Measurements from ENCODE around the gene BLCAP.
"Not testable (repeated sequence)": the region's sequence is repeated elsewhere in the genome, so short reads cannot be mapped to it uniquely, and the experiment has no call there.

BLCAP gene

GRCh38 chr20:37527638-37528445 is at the start of gene BLCAP:
Gene BLCAP (minus strand): TSS chr20:37527876. CDS start chr20:37519174, 8,702 bp downstream.
- peak; percentile 84 to 85 for DNase-seq (ENCODE audit: low read depth in 2 of 2, low spot score in 1 of 2)

DNA sequence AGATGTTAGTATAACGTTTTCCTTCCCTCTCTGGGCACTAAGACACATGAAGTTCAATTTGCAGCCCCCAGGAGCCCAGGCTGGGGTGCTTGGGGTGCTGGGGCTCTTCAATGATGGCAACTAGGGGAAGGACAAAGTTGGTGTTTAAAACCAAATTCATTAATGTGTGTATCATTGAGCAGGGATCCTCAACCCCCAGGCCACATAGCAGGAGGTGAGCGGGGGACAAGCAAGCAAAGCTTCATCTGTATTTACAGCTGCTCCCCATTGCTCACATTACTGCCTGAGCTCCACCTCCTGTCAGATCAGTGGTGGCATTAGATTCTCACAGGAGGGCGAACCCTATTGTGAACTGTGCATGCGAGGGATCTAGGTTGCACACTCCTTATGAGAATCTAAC is 49.8 kb upstream of the BLCAP start:
- DNase-seq (ENCODE audit: low read depth in 2 of 2, low spot score in 1 of 2) = not testable (repeated sequence)

DNA sequence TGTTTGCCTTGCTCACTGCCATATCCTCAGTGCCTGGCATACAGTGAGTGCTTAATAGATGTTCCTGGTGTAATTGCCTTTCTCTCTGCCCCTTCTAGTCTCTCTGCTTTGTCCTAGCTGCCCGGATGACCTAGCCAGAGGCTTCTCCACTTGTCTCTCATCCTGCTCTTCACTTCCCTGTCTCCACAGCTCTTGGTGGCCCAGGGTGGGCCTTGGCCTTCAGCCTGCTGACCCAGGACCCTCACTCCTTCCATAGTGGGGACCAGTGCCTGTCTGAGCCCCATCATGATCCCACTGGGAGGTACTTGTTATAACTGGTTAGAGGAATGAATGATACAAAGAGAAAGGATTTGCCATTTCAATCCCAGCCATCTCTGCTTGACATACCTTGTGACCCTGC is 49.2 kb upstream of the BLCAP start:
- DNase-seq (ENCODE audit: low read depth in 2 of 2, low spot score in 1 of 2) = no peak

DNA sequence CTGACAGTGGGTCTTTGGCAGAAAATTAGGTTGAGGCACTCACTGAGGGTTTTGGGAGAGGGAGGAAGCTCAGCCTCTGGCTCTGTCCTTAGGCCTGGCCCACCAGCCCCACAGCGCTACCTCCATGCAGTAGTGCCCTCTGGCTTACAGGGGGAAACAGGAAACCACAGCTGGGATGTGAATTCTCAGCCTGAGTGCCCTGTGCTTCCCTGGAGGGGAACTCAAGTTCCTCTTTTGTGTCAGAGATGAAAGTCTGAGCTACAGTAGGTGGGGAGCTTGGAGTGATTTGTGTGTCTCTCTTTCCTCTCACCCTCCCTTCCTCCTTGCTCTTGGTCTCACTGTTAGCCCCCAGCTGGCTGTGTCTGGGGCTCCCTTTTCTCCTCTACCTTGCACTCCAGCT is 48.2 kb upstream of the BLCAP start:
- no peak for DNase-seq (ENCODE audit: low read depth in 2 of 2, low spot score in 1 of 2)

DNA sequence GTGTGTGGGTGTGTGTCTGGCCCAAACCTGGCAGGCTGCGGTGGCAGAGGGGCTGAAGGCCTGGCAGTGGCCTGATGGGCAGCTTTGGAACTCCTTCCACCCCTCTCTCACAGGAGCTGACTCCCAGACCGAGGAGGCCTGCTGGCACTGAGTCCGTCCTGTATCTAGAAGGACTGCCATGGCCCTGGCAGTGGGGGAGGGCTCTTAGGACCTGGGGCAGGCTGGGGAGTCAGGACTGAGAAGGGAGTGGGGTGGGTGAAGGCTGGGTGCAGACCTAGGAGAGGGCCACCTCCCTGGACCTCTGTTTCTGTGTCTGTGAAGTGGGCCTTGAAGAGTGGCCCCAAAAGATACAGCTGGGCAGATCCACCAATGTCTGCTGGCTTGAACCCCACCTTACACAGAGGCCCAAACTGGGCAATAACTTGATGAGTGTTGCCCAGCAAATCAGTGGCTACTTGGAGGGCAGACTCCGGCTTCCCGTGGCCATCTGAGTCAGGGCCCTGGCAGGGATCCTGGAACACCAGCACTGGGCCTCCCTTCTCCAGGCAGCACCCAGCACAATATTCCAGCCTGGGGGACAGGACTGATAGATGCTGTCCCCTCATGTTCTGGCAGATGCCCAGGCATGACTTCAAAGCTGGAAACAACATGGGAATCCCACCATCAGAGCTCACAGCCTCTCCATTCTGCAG is 46.7 kb upstream of the BLCAP start:
- DNase-seq (ENCODE audit: low read depth in 2 of 2, low spot score in 1 of 2) = no peak

DNA sequence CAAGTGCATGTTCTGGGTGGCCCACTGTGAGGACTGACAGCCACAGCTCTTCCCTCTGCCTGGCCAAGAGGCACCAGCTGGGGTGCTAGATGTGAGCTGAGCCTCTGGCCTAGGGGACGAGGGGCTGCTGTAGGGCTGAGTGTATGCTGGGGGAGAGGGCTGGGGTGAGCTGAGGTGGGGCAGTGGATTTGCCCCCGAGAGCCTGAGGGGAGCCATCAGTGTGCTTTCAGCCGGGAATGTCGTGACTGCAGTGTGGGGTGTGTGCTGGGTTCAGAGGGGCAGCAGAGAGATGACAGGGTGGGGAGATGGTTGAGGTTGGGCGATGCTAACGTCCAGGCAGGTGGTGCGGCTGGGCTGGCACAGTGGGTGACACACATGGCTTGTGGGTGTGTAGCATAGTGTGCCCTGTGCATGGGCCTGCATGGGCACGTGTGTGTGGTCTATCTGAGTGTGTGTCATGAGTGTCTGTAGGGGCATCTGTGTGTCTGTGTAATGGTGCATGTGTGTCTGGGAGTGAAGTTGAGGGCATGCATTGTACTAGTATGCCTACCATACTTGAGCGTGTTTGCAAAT is 46.0 kb upstream of the BLCAP start:
- DNase-seq (ENCODE audit: low read depth in 2 of 2, low spot score in 1 of 2) = no peak

DNA sequence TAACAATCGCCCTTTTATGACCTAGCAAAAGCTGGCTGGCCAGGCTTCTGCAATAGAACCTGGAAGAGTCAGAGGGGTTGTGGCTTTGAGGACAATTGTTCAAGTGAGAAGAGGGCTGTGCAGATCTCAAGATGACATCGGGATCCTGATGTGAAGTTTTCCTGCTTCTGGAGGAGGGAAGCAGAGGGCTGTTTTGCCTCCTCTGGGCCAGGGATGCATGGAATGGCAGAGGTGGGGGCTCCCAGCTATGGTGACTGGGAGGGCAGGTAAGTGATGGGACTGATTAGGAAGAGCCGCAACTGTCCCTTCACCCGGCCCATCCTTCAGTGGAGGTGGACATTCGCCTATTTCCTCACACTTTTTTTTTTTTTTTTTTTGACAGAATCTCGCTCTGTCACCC is 43.4 kb upstream of the BLCAP start:
- no peak for DNase-seq (ENCODE audit: low read depth in 2 of 2, low spot score in 1 of 2)

DNA sequence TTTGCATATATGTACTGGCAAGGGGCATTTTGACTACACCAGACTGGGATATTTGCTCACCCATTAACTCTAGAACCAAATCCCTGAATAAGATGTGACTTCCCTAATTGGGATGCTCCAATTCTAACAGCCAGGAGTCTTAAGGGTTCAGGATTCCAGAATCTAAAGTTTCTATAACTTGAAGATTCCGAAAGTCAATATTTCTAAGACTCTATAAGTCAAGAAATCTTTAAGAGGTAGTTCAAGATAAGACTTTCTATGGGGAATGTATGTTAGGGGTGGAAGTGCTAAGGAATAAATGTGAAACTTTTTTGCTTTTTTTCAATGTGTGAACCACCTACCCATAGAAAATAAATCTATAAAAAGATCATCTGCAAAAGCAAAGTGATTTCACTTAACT is 42.7 kb upstream of the BLCAP start:
- DNase-seq (ENCODE audit: low read depth in 2 of 2, low spot score in 1 of 2) = no peak

- no peak for DNase-seq (ENCODE audit: low read depth in 2 of 2, low spot score in 1 of 2)
Observed at GRCh38 chr20:37567671-37568588, 40.3 kb upstream of the BLCAP start.

DNA sequence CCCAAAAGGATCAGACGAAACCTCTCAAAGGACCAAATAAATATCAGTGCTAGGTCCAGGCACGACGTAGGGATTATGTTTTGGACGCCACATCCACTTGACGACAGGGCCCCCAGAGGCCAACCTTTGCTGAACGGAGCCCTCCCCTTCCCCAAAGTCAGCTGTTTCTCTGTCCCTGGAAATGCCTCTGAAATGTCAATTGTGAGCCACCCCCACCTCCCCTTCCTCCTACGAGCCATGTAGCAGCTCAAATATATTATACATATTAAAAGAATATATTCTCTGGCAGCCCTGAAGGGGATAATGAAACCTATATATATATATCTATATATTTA is 39.6 kb upstream of the BLCAP start:
- no peak for DNase-seq (ENCODE audit: low read depth in 2 of 2, low spot score in 1 of 2)

DNA sequence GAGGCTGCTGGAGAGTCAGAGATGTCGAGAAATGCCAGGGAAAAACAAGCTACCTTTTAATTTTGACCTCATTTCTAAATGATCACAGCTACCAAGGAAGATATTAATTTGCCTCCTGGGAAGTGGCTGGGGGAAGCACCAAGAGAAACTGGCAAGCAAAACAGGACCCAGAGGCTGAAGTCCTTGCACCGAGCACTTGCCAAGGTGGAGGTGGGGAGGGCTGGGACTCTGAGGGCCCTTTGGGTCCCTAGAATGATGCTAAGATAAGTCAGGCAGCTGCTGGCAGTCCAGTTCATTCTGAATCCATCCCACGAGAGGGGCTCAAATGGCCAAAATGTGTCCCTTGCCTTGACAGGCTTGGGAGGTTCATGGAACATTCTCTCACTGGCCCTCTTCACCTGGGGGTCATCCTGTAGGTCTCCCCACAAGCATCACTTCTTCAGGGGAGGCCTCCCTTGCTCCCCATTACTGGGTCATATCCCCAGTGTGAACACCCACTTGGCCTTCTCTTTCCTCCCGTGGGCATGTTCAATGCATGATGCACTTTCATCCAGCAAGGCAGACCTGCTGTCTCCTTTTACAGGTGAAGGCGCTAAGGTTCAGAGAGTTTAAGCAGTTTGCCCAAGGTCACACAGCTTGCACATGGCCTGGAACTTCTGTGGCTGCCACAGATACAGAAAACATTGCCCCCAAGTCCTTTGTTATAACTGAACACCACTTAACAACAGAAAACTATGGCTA is 39.1 kb upstream of the BLCAP start:
- DNase-seq (ENCODE audit: low read depth in 2 of 2, low spot score in 1 of 2) = no peak

- DNase-seq (ENCODE audit: low read depth in 2 of 2, low spot score in 1 of 2) = no peak
Observed at GRCh38 chr20:37565134-37565811, 37.6 kb upstream of the BLCAP start.

DNA sequence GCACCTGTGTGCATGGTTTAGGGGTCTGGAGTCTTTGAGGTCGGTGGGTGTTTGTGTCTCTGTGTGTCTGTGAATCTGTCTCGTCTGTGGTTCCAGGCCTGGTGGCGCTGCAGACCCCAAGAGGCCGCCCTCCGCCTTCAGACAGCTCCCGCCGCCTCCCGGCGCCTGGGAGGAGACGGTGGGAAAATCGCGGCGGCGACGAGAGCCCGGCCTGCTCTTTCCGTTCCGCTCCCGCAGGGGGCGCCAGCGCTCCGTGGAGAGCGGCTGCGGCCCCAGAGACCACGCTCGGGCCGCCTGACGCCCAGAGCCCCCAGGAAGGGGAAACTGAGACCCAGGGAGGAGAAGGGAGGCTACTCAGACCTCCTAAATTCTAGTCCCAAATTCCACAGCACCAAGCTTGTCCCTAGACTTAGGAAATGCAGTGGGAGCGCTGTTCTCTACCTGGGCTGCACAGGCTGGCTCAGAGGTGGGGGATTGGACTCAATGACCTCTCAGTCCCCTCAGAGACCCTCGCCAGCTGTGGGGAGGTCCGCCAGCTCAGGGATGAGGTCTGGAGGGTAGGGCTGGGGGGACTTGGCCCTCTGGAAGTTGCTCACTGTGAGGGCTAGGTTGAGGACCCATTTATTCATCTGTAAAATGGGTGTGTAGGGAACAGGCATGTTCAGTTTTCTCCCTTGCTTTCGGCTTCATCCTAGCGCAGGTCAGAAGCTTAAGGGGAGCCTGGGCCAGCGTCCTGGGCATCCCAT is 36.9 kb upstream of the BLCAP start:
- no peak for DNase-seq (ENCODE audit: low read depth in 2 of 2, low spot score in 1 of 2)

GRCh38 chr20:37564016-37564387 is 36.3 kb upstream of the BLCAP start:
- no peak for DNase-seq (ENCODE audit: low read depth in 2 of 2, low spot score in 1 of 2)

DNA sequence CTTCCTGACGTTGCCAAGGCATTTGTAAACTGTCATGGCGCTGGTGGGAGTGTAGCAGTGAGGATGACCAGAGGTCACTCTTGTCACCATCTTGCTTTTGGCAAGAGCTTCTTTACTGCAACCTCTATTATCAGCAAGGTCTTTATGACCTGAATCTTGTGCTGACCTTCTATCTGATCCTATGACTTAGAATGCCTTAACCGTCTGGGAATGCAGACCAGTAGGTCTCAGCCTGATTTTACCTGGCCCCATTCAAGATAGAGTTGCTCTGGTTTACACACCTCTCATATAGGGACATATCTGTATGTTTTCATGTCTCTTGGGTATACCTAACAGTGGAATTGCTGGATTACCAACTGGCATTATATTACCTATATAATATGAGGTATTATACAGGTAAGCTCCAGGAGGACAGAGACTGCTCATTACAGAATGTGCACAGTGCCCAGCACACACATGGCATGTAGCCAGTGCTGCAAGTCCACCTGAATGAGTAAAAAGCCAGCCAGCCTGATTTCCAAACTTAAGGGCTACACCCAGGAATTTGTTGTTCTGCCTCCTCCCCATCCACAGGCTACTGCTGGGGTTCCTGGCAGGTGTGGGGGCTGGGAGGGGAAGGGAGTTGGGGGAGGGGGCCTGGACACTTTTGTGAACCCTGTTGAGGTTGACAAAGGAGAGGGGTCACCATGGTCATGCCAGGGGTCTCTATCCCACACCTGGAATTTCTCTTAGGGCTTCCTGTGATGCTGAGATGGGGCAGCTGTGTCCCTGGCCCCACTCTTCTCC is 35.2 kb upstream of the BLCAP start:
- DNase-seq (ENCODE audit: low read depth in 2 of 2, low spot score in 1 of 2) = no peak

DNA sequence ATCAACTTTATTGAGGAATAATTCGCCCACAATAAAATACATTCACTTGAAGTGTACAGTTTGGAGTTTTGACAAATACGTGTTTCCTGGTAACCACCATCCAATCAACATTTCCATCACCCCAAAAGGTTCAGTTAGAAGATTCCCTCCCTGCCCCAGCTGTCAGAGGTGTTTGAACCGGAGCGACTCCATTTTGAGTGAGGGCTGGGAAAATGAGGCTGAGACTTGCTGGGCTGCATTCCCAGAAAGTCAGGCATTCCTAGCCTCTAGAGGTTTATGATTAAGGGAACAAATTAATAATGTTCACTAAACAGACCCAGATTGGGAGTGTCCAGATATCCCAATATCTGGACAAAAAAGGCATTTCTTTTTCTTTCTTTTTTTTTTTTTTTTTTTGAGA is 33.0 kb upstream of the BLCAP start:
- no peak for DNase-seq (ENCODE audit: low read depth in 2 of 2, low spot score in 1 of 2)

GRCh38 chr20:37559312-37560027 is 31.8 kb upstream of the BLCAP start:
- no peak for DNase-seq (ENCODE audit: low read depth in 2 of 2, low spot score in 1 of 2)

DNA sequence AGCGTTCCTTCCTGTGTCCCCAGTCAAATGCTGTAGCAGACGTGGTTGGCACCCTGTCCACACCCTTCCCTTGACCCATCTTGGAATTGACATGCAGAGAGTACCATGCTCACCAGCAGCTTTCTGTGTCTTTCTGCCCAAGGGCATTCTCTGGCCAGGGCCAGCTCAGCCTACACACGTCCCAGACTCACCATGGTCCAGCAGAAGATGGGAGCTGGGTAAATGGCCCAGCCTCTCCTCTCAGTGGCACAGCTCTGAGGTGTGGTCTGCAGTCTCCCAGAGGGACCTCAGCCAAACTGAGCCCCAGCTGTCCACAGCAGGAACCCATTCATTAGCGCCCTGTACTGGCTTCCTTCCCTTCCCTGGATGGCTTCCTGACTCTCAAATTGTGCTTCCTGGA is 31.1 kb upstream of the BLCAP start:
- no peak for DNase-seq (ENCODE audit: low read depth in 2 of 2, low spot score in 1 of 2)
